ENCODE measurements around the gene RPN2. TPM values are rescaled to one million over a fixed set of nuclear protein-coding genes. Genes with fewer than 3 reads are reported as not detected.

RPN2 gene
- total RNA-seq, 1 experiment from 2014 or later: 234 TPM

DNA sequence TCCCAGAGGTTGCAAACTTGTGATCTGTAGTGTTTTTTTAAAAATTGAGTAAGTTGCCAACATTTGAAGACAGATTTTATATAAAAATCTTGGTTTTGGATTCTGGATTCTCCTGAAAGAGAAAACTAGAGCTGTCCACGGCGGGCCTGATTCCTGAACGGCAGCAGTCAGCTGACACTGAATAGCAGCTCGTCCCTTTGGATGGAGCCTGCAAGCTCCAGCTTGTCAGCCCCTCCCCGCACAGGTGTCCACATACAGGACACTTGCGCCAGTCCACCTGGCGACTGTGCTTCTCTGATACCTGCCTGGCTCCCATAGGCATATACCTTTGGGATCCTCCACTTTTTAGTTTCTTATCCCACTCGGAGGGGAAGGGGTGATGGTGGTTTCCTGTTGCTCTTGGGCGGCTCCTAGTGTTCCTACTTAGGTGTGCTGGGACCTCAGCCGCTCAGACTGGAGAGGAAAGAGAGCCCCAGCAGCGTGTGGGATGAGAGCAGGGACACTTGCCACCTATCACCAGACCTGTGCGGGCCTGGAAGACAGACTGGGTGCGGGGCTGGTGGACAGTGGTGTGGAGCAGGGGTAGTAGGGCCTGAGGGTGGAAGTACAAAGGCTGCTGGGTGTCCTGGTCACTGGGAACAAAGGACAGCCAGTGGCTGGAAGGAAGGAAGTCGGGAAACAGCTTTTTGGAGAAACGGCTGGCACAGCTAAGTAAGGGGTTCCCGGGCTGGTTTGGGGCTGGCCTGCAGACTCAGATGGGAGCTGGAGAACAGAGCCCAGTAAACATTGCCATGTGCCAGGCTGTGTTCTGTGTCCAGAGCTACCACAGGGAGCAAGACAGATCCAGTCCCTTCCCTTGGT, 64.2 kb downstream of the RPN2 start:
- no peak overlapping the region for H2BK120ac ChIP-seq (ENCODE audit: low read depth, low read length, poor library complexity, severe bottlenecking)
- peaks cover 27 to 65% (median 54%) of the 10 kb centered on the region in 3 experiments for H3K36me3 Mint-ChIP-seq (ENCODE audit: insufficient read depth in 1 of 3, low read depth in 3 of 3)
- no CpG with 5 or more reads among the region's 16 CpGs for WGBS (ENCODE audit: extremely low coverage, insufficient read length, low lambda C conversion rate)
- H2BK12ac ChIP-seq (ENCODE audit: insufficient read length, low read depth, low read length): no peak overlapping the region
- DNase-seq: peak; percentile 65
- no peak overlapping the region for H2AK5ac ChIP-seq (ENCODE audit: insufficient read length, low read length)
- no peaks in the 10 kb centered on the region for H3K4me1 ChIP-seq (ENCODE audit: insufficient read depth, low read length)
- H4K5ac ChIP-seq (ENCODE audit: insufficient read length, low read depth, low read length): no peak overlapping the region
- H2BK5ac ChIP-seq (ENCODE audit: insufficient read length, low read length): no peak overlapping the region
- H3K4me3 Mint-ChIP-seq: no peak overlapping the region
- H3K27me3 ChIP-seq (ENCODE audit: insufficient read depth, low read length): no peaks in the 10 kb centered on the region
- no peak overlapping the region for H4K91ac ChIP-seq (ENCODE audit: insufficient read length, low read depth, low read length)
- no peaks in the 10 kb centered on the region for H4K20me1 ChIP-seq (ENCODE audit: control insufficient read depth, insufficient read depth, insufficient read length)
- no peak overlapping the region for H3K9ac ChIP-seq (ENCODE audit: extremely low read depth, insufficient read length, low read length)
- H3K9me3 Mint-ChIP-seq: no peaks in the 10 kb centered on the region
- H3K27ac Mint-ChIP-seq: peak overlapping the region; percentile 93 to 99 (median 98)
- H3K18ac ChIP-seq (ENCODE audit: insufficient read length, low read depth, low read length): no peak overlapping the region
- no peak overlapping the region for H3T11ph ChIP-seq (ENCODE audit: low read length)
- H3K4me1 Mint-ChIP-seq: peaks cover 28 to 35% of the 10 kb centered on the region in 2 experiments
- H3K23ac ChIP-seq (ENCODE audit: insufficient read length, low read depth, low read length): no peak overlapping the region
- H3K27me3 Mint-ChIP-seq (ENCODE audit: low read depth): no peaks in the 10 kb centered on the region
- no peak overlapping the region for H3K27ac ChIP-seq (ENCODE audit: insufficient read length, low read depth, low read length)
- H3K9me3 ChIP-seq (ENCODE audit: control insufficient read depth, low read depth, low read length): no peaks in the 10 kb centered on the region
- no peak overlapping the region for H3K14ac ChIP-seq (ENCODE audit: insufficient read depth, low read length)
- H3K79me1 ChIP-seq (ENCODE audit: insufficient read depth, low read depth, low read length, poor library complexity, severe bottlenecking): no peaks in the 10 kb centered on the region
- no peak overlapping the region for H4K8ac ChIP-seq (replicated peaks; ENCODE audit: insufficient read length, low read depth, low read length)
- TF ChIP-seq, protein P1, sequence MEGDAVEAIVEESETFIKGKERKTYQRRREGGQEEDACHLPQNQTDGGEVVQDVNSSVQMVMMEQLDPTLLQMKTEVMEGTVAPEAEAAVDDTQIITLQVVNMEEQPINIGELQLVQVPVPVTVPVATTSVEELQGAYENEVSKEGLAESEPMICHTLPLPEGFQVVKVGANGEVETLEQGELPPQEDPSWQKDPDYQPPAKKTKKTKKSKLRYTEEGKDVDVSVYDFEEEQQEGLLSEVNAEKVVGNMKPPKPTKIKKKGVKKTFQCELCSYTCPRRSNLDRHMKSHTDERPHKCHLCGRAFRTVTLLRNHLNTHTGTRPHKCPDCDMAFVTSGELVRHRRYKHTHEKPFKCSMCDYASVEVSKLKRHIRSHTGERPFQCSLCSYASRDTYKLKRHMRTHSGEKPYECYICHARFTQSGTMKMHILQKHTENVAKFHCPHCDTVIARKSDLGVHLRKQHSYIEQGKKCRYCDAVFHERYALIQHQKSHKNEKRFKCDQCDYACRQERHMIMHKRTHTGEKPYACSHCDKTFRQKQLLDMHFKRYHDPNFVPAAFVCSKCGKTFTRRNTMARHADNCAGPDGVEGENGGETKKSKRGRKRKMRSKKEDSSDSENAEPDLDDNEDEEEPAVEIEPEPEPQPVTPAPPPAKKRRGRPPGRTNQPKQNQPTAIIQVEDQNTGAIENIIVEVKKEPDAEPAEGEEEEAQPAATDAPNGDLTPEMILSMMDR (conservative IDR thresholded peaks at IDR 0.05): peak; percentile 67
- H3K4ac ChIP-seq (ENCODE audit: low read depth, low read length): no peak overlapping the region
- H3K56ac ChIP-seq (ENCODE audit: insufficient read length, low read depth, low read length): no peak overlapping the region
- H2BK20ac ChIP-seq (ENCODE audit: low read depth, low read length, poor library complexity, severe bottlenecking): no peak overlapping the region
- no peak overlapping the region for H2BK15ac ChIP-seq (ENCODE audit: low read depth, low read length)
- no peak overlapping the region for H3K4me2 ChIP-seq (ENCODE audit: insufficient read depth, insufficient read length, low read length)
- H2AFZ ChIP-seq (ENCODE audit: low read length): no peak overlapping the region
- H3K23me2 ChIP-seq (ENCODE audit: insufficient read length, low read depth, low read length, poor library complexity, severe bottlenecking): no peaks in the 10 kb centered on the region
- H3K79me2 ChIP-seq (ENCODE audit: insufficient read depth, low read length): no peaks in the 10 kb centered on the region
